H1 (cell line): ENCODE measurements around the gene AQP10. TPM values are rescaled to one million over a fixed set of nuclear protein-coding genes. Genes with fewer than 3 reads are reported as not detected.

Experiments
- JUND ChIP-seq: IDR thresholded peaks from 2 replicates; pipeline ENCODE4 v1.6.1; 2011; ENCODE audit warnings: mild to moderate bottlenecking, improper control_type of control experiment, low read length
- POLR2A ChIP-seq, 2 experiments: IDR thresholded peaks; 1 replicate in 1 of 2; 2 replicates in 1 of 2; pipeline ENCODE4 v1.6.1; 2011; ENCODE audit warnings: low read depth in 2 of 2, low read length in 2 of 2, mild to moderate bottlenecking in 2 of 2; ENCODE audit errors: control extremely low read depth in 1 of 2
- RNF2 ChIP-seq: fragments of 200-900, 300-1000 bp; sonication (generic); IDR thresholded peaks from 2 replicates; pipeline ENCODE4 v1.7.1; 2016; ENCODE audit warnings: borderline replicate concordance, low read depth, mild to moderate bottlenecking, antibody characterized with exemption, low read length; ENCODE audit not compliant: poor library complexity, severe bottlenecking; ENCODE audit errors: missing control alignments
- SRF ChIP-seq: IDR thresholded peaks from 2 replicates; pipeline ENCODE4 v1.6.1; 2011; ENCODE audit warnings: mild to moderate bottlenecking, low read depth, low read length, moderate library complexity
- polyA plus RNA-seq, 7 experiments: library from polyadenylated mRNA; depleted of rRNA in 3 of 7; stranded (reverse) in 5 of 7; unstranded in 2 of 7; fragments of >200 nt in 5 of 7; fragments of 200-250 nt in 2 of 7; gene quantifications; 1 replicate in 5 of 7; 2 replicates in 1 of 7; 4 replicates in 1 of 7; pipeline versions ENCODE4 v1.2.1 to v1.2.3, GENCODE V29; 2011 to 2013; ENCODE audit warnings: missing spikeins in 2 of 7, mixed read lengths in 2 of 7
- total RNA-seq: library from RNA; stranded (reverse); fragmentation: NEBNext Ultra II Directional; extraction: Animal tissue kit (Norgen Biotek cat#: 25700); gene quantifications from 2 replicates; pipeline ENCODE4 v1.2.1, GENCODE V29; 2021

Gene AQP10
- total and polyA plus RNA-seq, 2 of the 8 experiments (the other 6 are each of a cell fraction or from before 2014, with no cell fraction given) = not detected

GRCh38 chr1:154272999-154273563 lies 47.8 kb upstream of the AQP10 start (continued):
- no peak for TF ChIP-seq RNF2
- TF ChIP-seq SRF = no peak
- TF ChIP-seq JUND = no peak
- TF ChIP-seq POLR2A (IDR thresholded peaks at IDR 0.05; ENCODE audit: control extremely low read depth in 1 of 2, low read depth in 2 of 2, low read length in 2 of 2) = no peak
